H1 (cell line): ENCODE measurements around the gene WBP1L. TPM values are rescaled to one million over a fixed set of nuclear protein-coding genes. Genes with fewer than 3 reads are reported as not detected.

ENCODE experiments used
- CTCF ChIA-PET: fragments of 300-600 bp; sonication (Branson Sonifier 250); formaldehyde crosslinking; loops from one replicate; lab custom pipeline; 2021; ENCODE audit not compliant: partially characterized antibody; lab: Charles Lee
- POLR2A ChIA-PET: fragments of 300-600 bp; sonication (Branson Sonifier 250); formaldehyde crosslinking; loops from one replicate; lab custom pipeline; 2021; ENCODE audit warnings: inconsistent platforms; ENCODE audit not compliant: partially characterized antibody; lab: Charles Lee
- DNase-seq, 2 experiments: peaks; one replicate each; pipeline versions ENCODE4 v3.0.0 to v3.0.0-alpha.2; 2010 to 2022; ENCODE audit warnings: low spot score in 2 of 2, low read depth in 1 of 2, mixed read lengths in 1 of 2
- FAIRE-seq: peaks from 2 replicates; lab custom pipeline; 2011; peaks lifted over from hg19 to GRCh38; lab: Jason Lieb, UNC
- H2AFZ ChIP-seq: 2 replicates; pipeline ENCODE4 v1.8.1; 2012; ENCODE audit warnings: low read length, inconsistent platforms
- H2AK5ac ChIP-seq: 2 replicates; pipeline ENCODE4 v1.6.1; 2013; ENCODE audit warnings: low read depth, low read length
- H2BK120ac ChIP-seq: replicated peaks from 2 replicates; pipeline ENCODE3; 2013; ENCODE audit warnings: low read depth, low read length, inconsistent platforms
- H2BK12ac ChIP-seq: 2 replicates; pipeline ENCODE4 v1.6.1; 2013; ENCODE audit warnings: low read depth, low read length
- H2BK15ac ChIP-seq: 2 replicates; pipeline ENCODE4 v1.6.1; 2013; ENCODE audit warnings: low read length
- H2BK20ac ChIP-seq: 2 replicates; pipeline ENCODE4 v1.6.1; 2013; ENCODE audit warnings: low read length
- H2BK5ac ChIP-seq: 2 replicates; pipeline ENCODE4 v1.6.1; 2013; ENCODE audit warnings: low read depth, low read length
- H3K14ac ChIP-seq: 2 replicates; pipeline ENCODE4 v1.6.1; 2013; ENCODE audit warnings: inconsistent platforms; ENCODE audit not compliant: insufficient read length
- H3K18ac ChIP-seq: 2 replicates; pipeline ENCODE4 v1.6.1; 2013; ENCODE audit warnings: low read length; ENCODE audit errors: extremely low read depth
- H3K23ac ChIP-seq: 2 replicates; pipeline ENCODE4 v1.6.1; 2013; ENCODE audit warnings: inconsistent platforms; ENCODE audit not compliant: insufficient read length
- H3K23me2 ChIP-seq: 2 replicates; pipeline ENCODE4 v1.6.1; 2013; ENCODE audit warnings: low read depth, low read length
- H3K27ac ChIP-seq: 2 replicates; pipeline ENCODE4 v1.6.1; 2011; ENCODE audit warnings: low read depth, low read length, inconsistent platforms
- H3K27me3 ChIP-seq, 4 experiments: replicated peaks in 1 of 4; 1 replicate in 1 of 4; 2 replicates in 3 of 4; pipeline versions ENCODE4 v1.6.1 to v1.8.1; 2011 to 2013; ENCODE audit warnings: low read length in 3 of 4, mild to moderate bottlenecking in 3 of 4, inconsistent platforms in 2 of 4, mixed read lengths in 2 of 4, moderate library complexity in 1 of 4; ENCODE audit not compliant: control insufficient read depth in 3 of 4, insufficient read depth in 3 of 4; ENCODE audit errors: extremely low read depth in 1 of 4
- H3K36me3 ChIP-seq, 4 experiments: 2 replicates each; pipeline versions ENCODE4 v1.6.1 to v1.8.1; 2011 to 2013; ENCODE audit warnings: mild to moderate bottlenecking in 4 of 4, low read length in 3 of 4, moderate library complexity in 2 of 4, control low read depth in 1 of 4, inconsistent platforms in 1 of 4; ENCODE audit not compliant: insufficient read depth in 4 of 4, control insufficient read depth in 2 of 4
- H3K4ac ChIP-seq: replicated peaks from 2 replicates; pipeline ENCODE3; 2013; ENCODE audit warnings: low read length, low read depth, mixed read lengths, inconsistent platforms; ENCODE audit not compliant: insufficient read length
- H3K4me1 ChIP-seq, 4 experiments: replicated peaks in 1 of 4; 1 replicate in 1 of 4; 2 replicates in 3 of 4; pipeline versions ENCODE4 v1.6.1 to v1.8.1; 2011 to 2013; ENCODE audit warnings: low read length in 3 of 4, inconsistent platforms in 2 of 4, mixed read lengths in 1 of 4; ENCODE audit not compliant: insufficient read depth in 4 of 4, control insufficient read depth in 3 of 4
- H3K4me2 ChIP-seq, 2 experiments: 2 replicates each; pipeline versions ENCODE4 v1.6.1 to v1.8.1; 2011 to 2013; ENCODE audit warnings: low read depth in 2 of 2, low read length in 2 of 2, control low read depth in 1 of 2, inconsistent platforms in 1 of 2, mild to moderate bottlenecking in 1 of 2; ENCODE audit not compliant: insufficient read depth in 1 of 2
- H3K4me3 ChIP-seq, 4 experiments: fragments of 200-600, 300-600 bp in 1 of 4; sonication (generic), shearing (Covaris generic), sonication (Bioruptor Twin) in 1 of 4; 2 replicates each; pipeline versions ENCODE4 v1.5.1 to v1.8.1; 2011 to 2016; ENCODE audit warnings: low read length in 4 of 4, low read depth in 3 of 4, control low read depth in 2 of 4, inconsistent platforms in 2 of 4, mild to moderate bottlenecking in 2 of 4, mixed read lengths in 1 of 4, moderate library complexity in 1 of 4; ENCODE audit not compliant: insufficient read depth in 2 of 4; ENCODE audit errors: extremely low read depth in 1 of 4
- H3K56ac ChIP-seq: replicated peaks from 2 replicates; pipeline ENCODE3; 2013; ENCODE audit warnings: low read depth, mild to moderate bottlenecking, mixed read lengths, low read length, inconsistent platforms; ENCODE audit not compliant: insufficient read length
- H3K79me1 ChIP-seq: 2 replicates; pipeline ENCODE4 v1.6.1; 2013; ENCODE audit warnings: low read depth, low read length, control low read depth
- H3K79me2 ChIP-seq, 2 experiments: 2 replicates each; pipeline versions ENCODE4 v1.6.1 to v1.8.1; 2012 to 2013; ENCODE audit warnings: low read length in 2 of 2, mild to moderate bottlenecking in 2 of 2, inconsistent platforms in 1 of 2; ENCODE audit not compliant: insufficient read depth in 2 of 2, control insufficient read depth in 1 of 2
- H3K9ac ChIP-seq, 4 experiments: replicated peaks in 1 of 4; 1 replicate in 1 of 4; 2 replicates in 3 of 4; pipeline versions ENCODE4 v1.6.1 to v1.8.1; 2011 to 2013; ENCODE audit warnings: low read depth in 3 of 4, low read length in 3 of 4, control low read depth in 2 of 4, mild to moderate bottlenecking in 2 of 4, moderate library complexity in 2 of 4, inconsistent platforms in 1 of 4; ENCODE audit errors: extremely low read depth in 1 of 4
- H3K9me3 ChIP-seq, 2 experiments: 2 replicates each; pipeline versions ENCODE4 v1.6.1 to v1.8.1; 2012 to 2013; ENCODE audit warnings: mild to moderate bottlenecking in 2 of 2, moderate library complexity in 2 of 2, control low read depth in 1 of 2, inconsistent platforms in 1 of 2, low read depth in 1 of 2, low read length in 1 of 2, mixed read lengths in 1 of 2; ENCODE audit not compliant: insufficient read depth in 2 of 2
- H4K20me1 ChIP-seq, 2 experiments: replicated peaks in 1 of 2; 2 replicates each; pipeline versions ENCODE3 to v1.8.1; 2011 to 2013; ENCODE audit warnings: inconsistent platforms in 2 of 2, low read length in 2 of 2, mild to moderate bottlenecking in 1 of 2; ENCODE audit not compliant: insufficient read depth in 2 of 2, control insufficient read depth in 1 of 2
- H4K5ac ChIP-seq: 2 replicates; pipeline ENCODE4 v1.6.1; 2013; ENCODE audit warnings: low read length, low read depth, mixed read lengths, inconsistent platforms; ENCODE audit not compliant: insufficient read length
- H4K8ac ChIP-seq: 2 replicates; pipeline ENCODE4 v1.8.0; 2013; ENCODE audit warnings: mild to moderate bottlenecking, moderate library complexity, low read length, inconsistent platforms; ENCODE audit not compliant: insufficient read depth; ENCODE audit errors: extremely low read depth
- H4K91ac ChIP-seq: replicated peaks from 2 replicates; pipeline ENCODE3; 2013; ENCODE audit warnings: low read length, mixed read lengths, inconsistent platforms; ENCODE audit not compliant: insufficient read length
- BRCA1 ChIP-seq: IDR thresholded peaks from 2 replicates; pipeline ENCODE4 v1.6.1; 2012; ENCODE audit warnings: low read depth, low read length, improper control_type of control experiment
- CREB1 ChIP-seq: IDR thresholded peaks from 2 replicates; pipeline ENCODE4 v1.6.1; 2012; ENCODE audit warnings: inconsistent platforms
- EZH2 ChIP-seq: fragments of 200-600 bp; sonication (generic); IDR thresholded peaks from 2 replicates; pipeline ENCODE4 v1.7.1; 2012; ENCODE audit warnings: low read depth, mild to moderate bottlenecking, moderate library complexity, low read length, inconsistent platforms; ENCODE audit not compliant: severe bottlenecking
- FOSL1 ChIP-seq: IDR thresholded peaks from 2 replicates; pipeline ENCODE4 v1.6.1; 2011; ENCODE audit warnings: mild to moderate bottlenecking, low read depth, low read length, moderate library complexity; ENCODE audit not compliant: insufficient read depth
- GABPA ChIP-seq: IDR thresholded peaks from 2 replicates; pipeline ENCODE4 v1.6.1; 2011; ENCODE audit warnings: mild to moderate bottlenecking, low read length, moderate library complexity, borderline replicate concordance; ENCODE audit not compliant: insufficient read depth
- GTF2F1 ChIP-seq: IDR thresholded peaks from 2 replicates; pipeline ENCODE4 v1.6.1; 2012; ENCODE audit warnings: low read depth, low read length, improper control_type of control experiment, borderline replicate concordance
- HDAC2 ChIP-seq, 2 experiments: fragments of 300-600 bp in 1 of 2; sonication (generic) in 1 of 2; IDR thresholded peaks; 2 replicates each; pipeline ENCODE4 v1.6.1; 2011 to 2012; ENCODE audit warnings: low read depth in 2 of 2, low read length in 2 of 2, mild to moderate bottlenecking in 2 of 2, moderate library complexity in 2 of 2, borderline replicate concordance in 1 of 2, inconsistent platforms in 1 of 2
- JUND ChIP-seq: IDR thresholded peaks from 2 replicates; pipeline ENCODE4 v1.6.1; 2011; ENCODE audit warnings: mild to moderate bottlenecking, improper control_type of control experiment, low read length
- KDM4A ChIP-seq: IDR thresholded peaks from one replicate; pipeline ENCODE4 v1.7.1; 2012; ENCODE audit warnings: low read depth, mild to moderate bottlenecking, moderate library complexity, low read length, inconsistent platforms; ENCODE audit not compliant: severe bottlenecking
- KDM5A ChIP-seq: fragments of 200-600 bp; IDR thresholded peaks from 2 replicates; pipeline ENCODE4 v1.7.1; 2012; ENCODE audit warnings: mild to moderate bottlenecking, low read length, inconsistent platforms, mixed read lengths
- MAFK ChIP-seq: IDR thresholded peaks from 2 replicates; pipeline ENCODE4 v1.6.1; 2012; ENCODE audit warnings: low read depth, mild to moderate bottlenecking, improper control_type of control experiment, low read length
- SUZ12 ChIP-seq: fragments of 200-600 bp; sonication (generic); IDR thresholded peaks from 2 replicates; pipeline ENCODE4 v1.6.1; 2012; ENCODE audit warnings: mild to moderate bottlenecking, inconsistent platforms, low read length, moderate library complexity, mixed read lengths
- TEAD4 ChIP-seq: IDR thresholded peaks from 2 replicates; pipeline ENCODE4 v1.6.1; 2012; ENCODE audit warnings: low read depth, low read length, inconsistent platforms, mixed read lengths
- WGBS, 2 experiments: shearing (Covaris generic) in 1 of 2; methylation state at CpG; one replicate each; pipeline versions ENCODE4 v1.1.6 to v1.1.7; 2013 to 2015; ENCODE audit warnings: low lambda C conversion rate in 2 of 2, mixed read lengths in 2 of 2, inconsistent platforms in 1 of 2, low coverage in 1 of 2, missing lambda C conversion rate in 1 of 2; ENCODE audit not compliant: insufficient replicate concordance in 2 of 2, insufficient coverage in 1 of 2, insufficient read length in 1 of 2; ENCODE audit errors: extremely low coverage in 1 of 2, missing lambda C conversion rate in 1 of 2; 5-methylcytosine and 5-hydroxymethylcytosine counted together
- polyA plus RNA-seq, 7 experiments: library from polyadenylated mRNA; depleted of rRNA in 3 of 7; stranded (reverse) in 5 of 7; unstranded in 2 of 7; fragments of >200 nt in 5 of 7; fragments of 200-250 nt in 2 of 7; gene quantifications; 1 replicate in 5 of 7; 2 replicates in 1 of 7; 4 replicates in 1 of 7; pipeline versions ENCODE4 v1.2.1 to v1.2.3, GENCODE V29; 2011 to 2013; ENCODE audit warnings: missing spikeins in 2 of 7, mixed read lengths in 2 of 7
- total RNA-seq: library from RNA; stranded (reverse); fragmentation: NEBNext Ultra II Directional; extraction: Animal tissue kit (Norgen Biotek cat#: 25700); gene quantifications from 2 replicates; pipeline ENCODE4 v1.2.1, GENCODE V29; 2021

WBP1L gene
- total and polyA plus RNA-seq, 2 of the 8 experiments (the other 6 are each of a cell fraction or from before 2014, with no cell fraction given): 26.6 to 29.9 TPM

- peaks cover 4% of the 10 kb centered on the region for H3K79me1 ChIP-seq
- no peak overlapping the region for H3K27ac ChIP-seq
- H3K9me3 ChIP-seq: no peaks in the 10 kb centered on the region
- H2BK120ac ChIP-seq: no peak overlapping the region
- H4K20me1 ChIP-seq: no peaks in the 10 kb centered on the region
- H2BK15ac ChIP-seq: peak overlapping the region; percentile 48; the same call in 1 of the 2 replicates
- peaks cover 6% of the 10 kb centered on the region for H3K23me2 ChIP-seq
- ChIA-PET POLR2A (interaction anchor here (0.8 to 6.5 kb wide), 19 partner anchors 8 to 311 kb away, joined by 3 to 31 read pairs (median 4); partner anchors contain the start of genes ARL3, AS3MT, CUEDC2 and SFXN2), CTCF (interaction anchor here (0.9 to 4.2 kb wide), 4 partner anchors 9 to 30 kb away, joined by 3 to 33 read pairs (median 8); no protein-coding TSS in a partner anchor)
- DNase-seq: no peak
- WGBS, 2 experiments: 34 to 100% methylated on average over 1 to 7 of the region's 7 CpGs
- H2BK5ac ChIP-seq: no peak overlapping the region
- no peak for FAIRE-seq
- H3K14ac ChIP-seq: no peak overlapping the region
- peaks cover 0 to 6% (median 2%) of the 10 kb centered on the region in 4 experiments; a peak in 4 of 7 replicates for H3K4me1 ChIP-seq
- H2AK5ac ChIP-seq: no peak overlapping the region
- H3K9ac ChIP-seq: peak overlapping the region in 1 of 4 experiments; percentile 5; a peak in 1 of 7 replicates
- H3K23ac ChIP-seq: no peak overlapping the region
- no peak overlapping the region for H3K18ac ChIP-seq
- H3K79me2 ChIP-seq: peaks cover 0 to 24% of the 10 kb centered on the region in 2 experiments; a peak in 2 of 4 replicates
- H3K4ac ChIP-seq: no peak overlapping the region
- no peaks in the 10 kb centered on the region; a peak in 2 of 8 replicates for H3K36me3 ChIP-seq
- H4K8ac ChIP-seq: no peak overlapping the region
- H3K27me3 ChIP-seq: no peaks in the 10 kb centered on the region; a peak in 1 of 7 replicates
- peak overlapping the region in 2 of 4 experiments; percentile 23 to 91; a peak in 4 of 8 replicates for H3K4me3 ChIP-seq
- no peak overlapping the region for H2BK20ac ChIP-seq
- H2BK12ac ChIP-seq: peak overlapping the region; percentile 73; the same call in 1 of the 2 replicates
- no peak overlapping the region for H4K5ac ChIP-seq
- peak overlapping the region; percentile 68 for H2AFZ ChIP-seq
- no peak overlapping the region for H3K56ac ChIP-seq
- H3K4me2 ChIP-seq: peak overlapping the region; percentile 47 to 67
- no peak overlapping the region for H4K91ac ChIP-seq
- peak; percentile 23 for TF ChIP-seq KDM4A
- no peak for TF ChIP-seq EZH2
- TF ChIP-seq GABPA: no peak
- no peak for TF ChIP-seq SUZ12
- no peak for TF ChIP-seq KDM5A
- no peak for TF ChIP-seq TEAD4
- no peak for TF ChIP-seq HDAC2 (IDR thresholded peaks at IDR 0.05; ENCODE audit: borderline replicate concordance in 1 of 2, low read depth in 2 of 2, low read length in 2 of 2)
- no peak for TF ChIP-seq CREB1
- no peak for TF ChIP-seq MAFK
- TF ChIP-seq FOSL1: no peak
- TF ChIP-seq GTF2F1: no peak
- no peak for TF ChIP-seq JUND
- no peak for TF ChIP-seq BRCA1
Measured at GRCh38 chr10:102743078-102743587, 615 bp upstream of the WBP1L start.
